ENCODE data around the gene COA8.

The COA8 gene

GRCh38 chr14:103560691-103561090, 2.1 kb upstream of the COA8 start:
- Mint-ChIP-seq H3K36me3 (ENCODE audit: low read depth) (peaks cover 38% of the 10 kb centered on the region), H3K4me1 (peaks cover 65% of the 10 kb centered on the region)
- no peak for DNase-seq

DNA sequence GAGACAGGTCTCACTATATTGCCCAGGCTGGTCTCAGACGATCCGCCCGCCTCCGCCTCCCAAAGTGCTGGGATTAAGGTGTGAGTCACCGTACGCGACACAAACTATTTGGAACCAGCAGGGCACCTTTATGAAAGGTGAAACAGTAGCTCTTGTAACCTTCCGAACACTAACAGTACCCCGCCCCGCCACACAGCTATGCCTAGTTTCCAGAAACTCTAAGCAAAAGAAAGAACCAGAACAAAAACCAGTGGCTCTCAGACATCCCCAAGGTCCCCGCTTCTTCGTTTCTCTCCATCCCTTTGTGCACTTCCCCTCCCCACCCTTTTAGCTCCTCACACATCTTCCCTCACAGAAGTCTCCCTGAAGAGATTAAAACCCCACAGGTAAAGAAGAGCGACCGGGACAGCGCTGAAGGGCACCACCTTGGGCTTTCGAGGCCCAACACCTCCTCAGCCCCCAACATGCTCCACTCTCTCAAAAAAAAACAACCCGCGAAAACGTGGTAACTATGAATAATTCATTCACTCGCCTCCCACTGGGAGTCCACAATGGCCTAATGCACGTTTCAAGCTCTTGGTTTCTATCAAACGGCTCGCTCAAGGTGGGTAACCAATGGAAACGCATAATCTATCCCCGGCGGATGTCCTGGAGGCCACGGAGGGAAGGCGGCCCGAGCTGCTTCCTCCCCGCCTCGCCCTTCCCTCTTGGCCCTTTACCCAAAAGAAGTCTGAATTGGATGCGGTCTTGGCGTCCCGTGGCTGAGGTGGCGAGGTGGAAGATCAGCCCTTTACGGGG, 1.2 kb upstream of the COA8 start:
- Mint-ChIP-seq H3K9me3 (no peaks in the 10 kb centered on the region), H3K27me3 (no peaks in the 10 kb centered on the region), H3K4me3 (peak overlapping the region; percentile 95), H3K4me1 (peaks cover 70% of the 10 kb centered on the region), H3K36me3 (ENCODE audit: low read depth) (peaks cover 38% of the 10 kb centered on the region), H3K27ac (peak overlapping the region; percentile 94)
- DNase-seq (peak; percentile 57), ATAC-seq (peak; percentile 33)

More at GRCh38 chr14:103560691-103561090, 2.1 kb upstream of the COA8 start:
- Mint-ChIP-seq H3K27ac (peak overlapping the region; percentile 94), H3K9me3 (no peaks in the 10 kb centered on the region), H3K27me3 (no peaks in the 10 kb centered on the region), H3K4me3 (peak overlapping the region; percentile 95)
- no peak for ATAC-seq

DNA sequence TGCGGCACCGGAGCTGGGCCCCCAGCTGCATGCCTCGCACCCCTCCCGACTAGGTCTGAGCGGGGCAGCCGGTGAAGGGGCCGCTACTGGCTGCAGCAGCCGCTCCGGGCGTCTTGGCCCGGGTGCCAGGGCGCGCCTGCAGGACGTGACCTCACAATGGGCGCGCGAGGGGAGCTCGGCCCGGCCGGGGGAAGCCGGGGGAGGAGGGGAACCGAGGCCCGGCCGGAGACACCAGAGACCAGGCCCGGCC, 656 bp upstream of the COA8 start:
- H3K36me3 Mint-ChIP-seq (ENCODE audit: low read depth) = peaks cover 37% of the 10 kb centered on the region
- no peaks in the 10 kb centered on the region for H3K27me3 Mint-ChIP-seq
- ATAC-seq (no peak), DNase-seq (no peak)
- no peaks in the 10 kb centered on the region for H3K9me3 Mint-ChIP-seq
- H3K27ac Mint-ChIP-seq = peak overlapping the region; percentile 94
- peaks cover 69% of the 10 kb centered on the region for H3K4me1 Mint-ChIP-seq
- H3K4me3 Mint-ChIP-seq = peak overlapping the region; percentile 95

GRCh38 chr14:103563226-103563620, 463 bp downstream of the COA8 start:
- Mint-ChIP-seq H3K4me3 (peak overlapping the region; percentile 95), H3K27ac (peak overlapping the region; percentile 81), H3K27me3 (no peaks in the 10 kb centered on the region), H3K4me1 (peaks cover 68% of the 10 kb centered on the region), H3K9me3 (no peaks in the 10 kb centered on the region), H3K36me3 (ENCODE audit: low read depth) (peaks cover 31% of the 10 kb centered on the region)
- DNase-seq (no peak), ATAC-seq (no peak)

DNA sequence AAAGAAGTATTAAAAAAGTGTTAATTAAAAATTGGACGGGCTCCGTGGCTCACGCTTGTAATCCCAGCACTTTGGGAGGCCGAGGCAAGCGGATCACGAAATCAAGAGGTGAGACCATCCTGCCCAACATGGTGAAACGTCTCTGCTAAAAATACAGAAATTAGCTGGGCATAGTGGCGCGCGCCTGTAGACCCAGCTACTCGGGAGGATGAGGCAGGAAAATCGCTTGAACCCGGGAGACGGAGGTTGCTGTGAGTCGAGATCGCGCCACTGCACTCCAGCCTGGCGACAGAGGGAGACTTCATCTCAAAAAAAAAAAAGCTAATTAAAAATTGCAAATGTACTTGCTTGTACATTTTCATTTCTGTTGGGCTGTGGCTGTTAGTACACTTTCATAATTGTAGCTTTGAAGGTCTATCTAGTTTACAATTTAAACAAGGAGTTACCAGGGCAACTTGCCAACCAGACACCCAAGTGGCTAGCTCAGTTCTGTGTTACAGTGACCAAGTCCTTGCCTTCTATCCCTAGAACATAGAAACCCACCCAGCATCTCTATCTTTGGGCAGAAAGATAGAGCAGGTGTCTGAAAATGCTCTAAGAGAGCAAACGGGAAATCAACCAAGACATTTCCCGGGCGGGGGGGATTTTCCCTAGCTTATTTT, 1.2 kb downstream of the COA8 start:
- DNase-seq (no peak), ATAC-seq (no peak)
- H3K27me3 Mint-ChIP-seq = no peaks in the 10 kb centered on the region
- H3K4me3 Mint-ChIP-seq = peak overlapping the region; percentile 95
- peaks cover 60% of the 10 kb centered on the region for H3K4me1 Mint-ChIP-seq
- H3K36me3 Mint-ChIP-seq (ENCODE audit: low read depth) = peaks cover 26% of the 10 kb centered on the region
- no peak overlapping the region for H3K27ac Mint-ChIP-seq
- H3K9me3 Mint-ChIP-seq = no peaks in the 10 kb centered on the region

GRCh38 chr14:103568952-103569351, 6.2 kb downstream of the COA8 start:
- no peak for ATAC-seq
- DNase-seq = no peak
- Mint-ChIP-seq H3K9me3 (no peaks in the 10 kb centered on the region), H3K27me3 (no peaks in the 10 kb centered on the region), H3K4me1 (peaks cover 24% of the 10 kb centered on the region), H3K4me3 (no peak overlapping the region), H3K36me3 (ENCODE audit: low read depth) (peaks cover 5% of the 10 kb centered on the region), H3K27ac (no peak overlapping the region)

GRCh38 chr14:103569408-103569807, 6.6 kb downstream of the COA8 start:
- peaks cover 21% of the 10 kb centered on the region for H3K4me1 Mint-ChIP-seq
- H3K27ac Mint-ChIP-seq = no peak overlapping the region
- ATAC-seq = no peak
- DNase-seq = no peak
- no peaks in the 10 kb centered on the region for H3K27me3 Mint-ChIP-seq
- peaks cover 7% of the 10 kb centered on the region for H3K36me3 Mint-ChIP-seq (ENCODE audit: low read depth)
- H3K9me3 Mint-ChIP-seq = no peaks in the 10 kb centered on the region
- H3K4me3 Mint-ChIP-seq = no peak overlapping the region

DNA sequence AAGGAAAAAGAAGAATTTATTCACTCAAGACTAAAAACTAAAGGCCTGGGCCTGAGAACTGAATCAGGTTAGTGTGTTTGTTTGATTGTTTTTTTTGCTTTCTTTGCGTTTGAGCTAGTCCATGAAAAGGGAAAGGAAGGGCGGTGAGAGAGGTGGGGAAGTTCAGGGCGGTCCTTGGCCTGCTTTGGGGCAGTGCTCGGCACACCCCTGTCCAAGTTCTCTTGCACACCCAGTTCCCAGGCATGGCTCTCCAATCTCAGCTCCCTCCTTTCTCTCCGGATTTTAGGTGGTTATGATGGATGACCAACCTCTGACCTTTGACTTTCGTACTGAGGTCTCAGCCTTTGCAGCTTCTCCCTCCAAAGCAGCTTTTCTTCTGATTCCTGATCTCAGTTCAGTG, 11.3 kb downstream of the COA8 start:
- no peak for ATAC-seq
- H3K9me3 Mint-ChIP-seq = no peaks in the 10 kb centered on the region
- H3K4me1 Mint-ChIP-seq = no peaks in the 10 kb centered on the region
- H3K36me3 Mint-ChIP-seq (ENCODE audit: low read depth) = peaks cover 17% of the 10 kb centered on the region
- no peak overlapping the region for H3K4me3 Mint-ChIP-seq
- DNase-seq = no peak
- no peaks in the 10 kb centered on the region for H3K27me3 Mint-ChIP-seq
- H3K27ac Mint-ChIP-seq = no peak overlapping the region

- ATAC-seq (no peak), DNase-seq (no peak)
- no peaks in the 10 kb centered on the region for H3K9me3 Mint-ChIP-seq
- H3K36me3 Mint-ChIP-seq (ENCODE audit: low read depth) = peaks cover 17% of the 10 kb centered on the region
- no peaks in the 10 kb centered on the region for H3K4me1 Mint-ChIP-seq
- no peak overlapping the region for H3K27ac Mint-ChIP-seq
- H3K27me3 Mint-ChIP-seq = no peaks in the 10 kb centered on the region
- H3K4me3 Mint-ChIP-seq = no peak overlapping the region
Observed at GRCh38 chr14:103574707-103575285, 12.0 kb downstream of the COA8 start.

DNA sequence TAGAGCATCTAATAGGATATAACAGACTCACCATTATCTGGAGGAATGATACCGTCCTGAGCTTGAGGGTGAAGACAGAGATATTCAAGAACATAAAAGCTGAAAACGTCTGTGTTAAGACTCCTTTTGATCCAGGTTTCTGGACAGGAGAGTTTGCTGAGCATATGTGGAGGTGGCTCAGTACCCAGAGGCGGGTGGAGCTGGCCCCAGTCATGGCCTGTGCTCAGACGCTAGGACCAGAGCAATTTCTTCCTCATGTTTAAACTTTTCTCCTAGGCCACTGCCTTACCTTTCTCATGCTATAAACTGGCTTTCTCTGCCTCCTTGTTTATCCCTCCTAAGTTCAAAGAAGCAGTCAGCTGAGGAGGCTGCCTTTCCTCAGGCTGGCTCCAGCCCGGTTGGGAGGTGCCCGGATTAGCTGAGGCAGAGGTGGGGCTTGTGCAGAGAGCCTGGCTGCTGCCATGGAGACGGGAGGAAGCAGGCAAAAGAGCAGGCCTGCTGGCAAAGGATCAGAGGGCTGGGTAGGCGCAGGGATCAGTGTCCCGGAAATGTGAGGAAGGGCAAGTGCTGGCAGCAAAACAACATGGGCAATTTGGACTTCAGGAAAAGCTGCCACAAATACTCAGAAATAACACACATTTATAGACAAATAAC, 13.7 kb downstream of the COA8 start:
- Mint-ChIP-seq H3K4me1 (no peaks in the 10 kb centered on the region), H3K4me3 (no peak overlapping the region), H3K27ac (no peak overlapping the region), H3K36me3 (ENCODE audit: low read depth) (peaks cover 17% of the 10 kb centered on the region), H3K9me3 (no peaks in the 10 kb centered on the region), H3K27me3 (no peaks in the 10 kb centered on the region)
- DNase-seq = no peak
- ATAC-seq = no peak

- Mint-ChIP-seq H3K36me3 (ENCODE audit: low read depth) (peaks cover 13% of the 10 kb centered on the region), H3K27me3 (no peaks in the 10 kb centered on the region), H3K4me3 (no peak overlapping the region), H3K4me1 (no peaks in the 10 kb centered on the region), H3K27ac (no peak overlapping the region), H3K9me3 (no peaks in the 10 kb centered on the region)
- no peak for DNase-seq
- no peak for ATAC-seq
Observed at GRCh38 chr14:103578401-103579075, 15.8 kb downstream of the COA8 start.

GRCh38 chr14:103581206-103581605, 18.4 kb downstream of the COA8 start:
- ATAC-seq (no peak), DNase-seq (no peak)
- Mint-ChIP-seq H3K27me3 (no peaks in the 10 kb centered on the region), H3K36me3 (ENCODE audit: low read depth) (peaks cover 5% of the 10 kb centered on the region), H3K4me3 (no peak overlapping the region), H3K4me1 (no peaks in the 10 kb centered on the region), H3K9me3 (no peaks in the 10 kb centered on the region), H3K27ac (no peak overlapping the region)

DNA sequence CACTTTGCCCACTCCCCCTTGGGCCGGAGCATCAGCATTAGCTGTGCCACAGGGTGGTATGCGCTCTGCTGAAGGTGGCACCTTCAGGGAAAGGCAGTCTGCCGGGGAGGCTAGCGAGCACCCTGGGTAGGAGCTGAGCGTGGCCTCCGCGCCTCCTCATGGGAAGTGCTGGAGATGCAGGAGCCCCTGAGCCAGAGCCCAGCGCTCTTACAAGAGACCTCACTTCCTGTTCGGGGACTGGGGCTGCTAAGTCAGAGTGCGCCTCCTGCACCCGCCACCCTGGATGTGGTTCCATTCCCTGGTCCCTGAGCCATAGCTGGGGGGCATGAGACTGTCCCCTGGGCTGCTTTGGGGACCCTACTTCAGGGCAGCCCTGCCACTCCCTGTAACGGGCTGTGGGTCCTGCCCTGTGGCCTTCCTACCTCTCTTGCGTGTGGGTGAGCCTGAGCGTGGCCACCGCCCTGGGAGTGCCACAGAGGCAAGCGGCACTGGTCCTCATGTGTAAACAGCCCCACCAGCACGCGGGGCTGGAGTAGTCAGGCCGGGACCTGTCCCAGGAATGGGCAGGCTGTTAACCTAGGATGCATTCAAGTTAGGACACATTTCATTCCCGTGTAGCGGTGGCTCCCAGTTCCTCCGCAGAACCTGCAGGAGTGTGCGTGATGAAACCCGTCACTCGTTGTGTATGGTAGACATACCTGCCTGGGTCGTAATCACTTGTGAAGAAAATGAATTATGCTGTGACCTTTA, 19.4 kb downstream of the COA8 start:
- H3K9me3 Mint-ChIP-seq = no peaks in the 10 kb centered on the region
- no peaks in the 10 kb centered on the region for H3K4me1 Mint-ChIP-seq
- DNase-seq = no peak
- H3K27me3 Mint-ChIP-seq = no peaks in the 10 kb centered on the region
- no peak overlapping the region for H3K4me3 Mint-ChIP-seq
- no peak overlapping the region for H3K27ac Mint-ChIP-seq
- H3K36me3 Mint-ChIP-seq (ENCODE audit: low read depth) = peaks cover 4% of the 10 kb centered on the region
- ATAC-seq = no peak

GRCh38 chr14:103584326-103584915, 21.7 kb downstream of the COA8 start:
- no peak for ATAC-seq
- no peak overlapping the region for H3K27ac Mint-ChIP-seq
- H3K4me1 Mint-ChIP-seq = no peaks in the 10 kb centered on the region

More at GRCh38 chr14:103584326-103584915, 21.7 kb downstream of the COA8 start:
- H3K27me3 Mint-ChIP-seq = no peaks in the 10 kb centered on the region
- no peak for DNase-seq
- H3K4me3 Mint-ChIP-seq = no peak overlapping the region
- H3K36me3 Mint-ChIP-seq (ENCODE audit: low read depth) = peaks cover 8% of the 10 kb centered on the region
- H3K9me3 Mint-ChIP-seq = no peaks in the 10 kb centered on the region
